Fibroblast of villous mesenchyme (primary cell): ENCODE measurements around the gene PC. TPM values are rescaled to one million over a fixed set of nuclear protein-coding genes. Genes with fewer than 3 reads are reported as not detected.

ENCODE experiments used
- DNase-seq: peaks from one replicate; pipeline ENCODE4 v3.0.0-alpha.2; 2010; ENCODE audit warnings: low read depth
- H3K4me3 ChIP-seq: 2 replicates; pipeline ENCODE4 v1.5.1; 2011; ENCODE audit warnings: low read depth, mild to moderate bottlenecking, low read length
- CTCF ChIP-seq: IDR thresholded peaks from 2 replicates; pipeline ENCODE4 v1.5.1; 2012; ENCODE audit warnings: low read depth, mild to moderate bottlenecking, low read length; ENCODE audit not compliant: insufficient read depth
- total RNA-seq: library from RNA; depleted of rRNA; stranded (reverse); fragments of >200 nt; gene quantifications from 2 replicates; pipeline ENCODE4 v1.2.3, GENCODE V29; 2012

The PC gene
- total RNA-seq, 1 donor: 11.7 TPM

GRCh38 chr11:66976925-66977324, 18.7 kb upstream of the PC start:
- no peak for TF ChIP-seq CTCF
- no peak for DNase-seq
- no peak overlapping the region for H3K4me3 ChIP-seq

- TF ChIP-seq CTCF: peak; percentile 83
- peak; percentile 42 for DNase-seq
- no peak overlapping the region for H3K4me3 ChIP-seq
Observed at GRCh38 chr11:66976028-66976467, 17.9 kb upstream of the PC start.

- no peak for DNase-seq
- no peak overlapping the region for H3K4me3 ChIP-seq
- no peak for TF ChIP-seq CTCF
Observed at GRCh38 chr11:66975405-66976027, 17.3 kb upstream of the PC start.

- no peak for TF ChIP-seq CTCF
- no peak within 1 kb of the TSS for H3K4me3 ChIP-seq
- DNase-seq: no peak
Observed at GRCh38 chr11:66974724-66975404, 16.7 kb upstream of the PC start, which contains the start of gene C11orf86. TSS of gene C11orf86 (plus strand) at chr11:66975304. CDS start at chr11:66975363, 59 bp downstream.

GRCh38 chr11:66973956-66974580, 15.9 kb upstream of the PC start:
- peak; percentile 84 for DNase-seq
- no peak for TF ChIP-seq CTCF
- no peak overlapping the region for H3K4me3 ChIP-seq

GRCh38 chr11:66971488-66971887, 13.3 kb upstream of the PC start:
- TF ChIP-seq CTCF: no peak
- DNase-seq: peak; percentile 64
- no peak overlapping the region for H3K4me3 ChIP-seq
